Measurements from ENCODE around the gene PPM1H.
"Not testable (repeated sequence)": the region's sequence is repeated elsewhere in the genome, so short reads cannot be mapped to it uniquely, and the experiment has no call there.

Gene PPM1H

DNA sequence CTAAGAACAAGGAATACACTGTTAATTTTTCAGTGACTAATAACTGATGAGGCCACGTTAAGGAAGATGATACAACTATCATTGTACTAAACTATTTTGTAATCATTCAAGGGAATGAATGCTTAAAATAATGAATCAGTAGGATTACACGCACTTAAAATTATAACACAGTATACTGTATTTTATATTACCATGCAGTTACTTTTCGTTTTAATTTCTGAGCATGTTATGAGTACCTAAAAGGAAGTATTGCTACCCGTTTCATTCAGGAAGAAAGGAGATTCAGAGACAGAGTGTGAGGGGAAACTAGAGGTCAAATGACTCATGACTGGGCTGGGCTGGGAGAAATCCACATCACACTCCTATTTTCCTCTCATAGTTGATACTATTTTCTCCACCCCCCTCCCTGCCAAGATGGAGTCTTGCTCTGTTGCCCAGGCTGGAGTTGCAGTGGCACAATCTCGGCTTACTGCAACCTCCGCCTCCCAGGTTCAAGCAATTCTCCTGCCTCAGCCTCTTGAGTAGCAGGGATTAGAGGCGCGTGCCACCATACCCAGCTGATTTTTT is 202.0 kb downstream of the PPM1H start:
- no peak for DNase-seq (ENCODE audit: low read depth)

DNA sequence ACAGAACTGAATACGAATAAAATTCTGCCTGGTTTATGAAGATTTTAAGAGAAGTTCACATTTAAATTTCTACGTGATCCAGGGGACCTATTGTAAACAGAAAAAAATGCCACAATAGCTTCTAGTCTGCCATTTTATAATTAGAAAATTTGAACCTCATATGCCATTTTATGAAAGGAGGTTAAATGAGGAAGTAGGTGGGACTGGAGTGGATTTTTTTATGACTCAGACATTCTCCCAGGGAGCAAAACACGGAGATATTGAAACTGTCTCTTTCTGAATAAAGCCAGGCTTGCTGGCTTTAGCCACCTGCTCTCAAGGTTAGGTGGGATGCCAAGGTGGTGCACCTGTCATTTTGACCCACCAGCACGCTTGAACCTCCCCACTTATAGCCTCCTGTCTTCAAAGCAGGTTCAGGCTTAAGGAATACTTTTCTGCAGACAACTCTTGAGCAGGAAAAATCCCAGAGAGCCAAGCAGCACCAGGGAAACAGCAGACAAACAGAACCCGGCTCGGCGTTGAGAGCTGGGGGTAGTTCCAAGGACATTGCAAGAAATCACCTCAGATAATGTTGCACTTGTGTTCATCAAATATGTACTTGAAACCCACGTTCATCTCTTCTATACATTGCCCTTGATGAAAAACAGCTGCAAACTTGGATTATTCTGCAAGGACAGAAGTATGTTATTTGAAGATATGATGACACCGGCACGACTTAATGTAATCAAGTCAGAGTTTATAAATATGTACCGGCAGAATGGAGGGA is 203.7 kb downstream of the PPM1H start:
- no peak for DNase-seq (ENCODE audit: low read depth)

DNA sequence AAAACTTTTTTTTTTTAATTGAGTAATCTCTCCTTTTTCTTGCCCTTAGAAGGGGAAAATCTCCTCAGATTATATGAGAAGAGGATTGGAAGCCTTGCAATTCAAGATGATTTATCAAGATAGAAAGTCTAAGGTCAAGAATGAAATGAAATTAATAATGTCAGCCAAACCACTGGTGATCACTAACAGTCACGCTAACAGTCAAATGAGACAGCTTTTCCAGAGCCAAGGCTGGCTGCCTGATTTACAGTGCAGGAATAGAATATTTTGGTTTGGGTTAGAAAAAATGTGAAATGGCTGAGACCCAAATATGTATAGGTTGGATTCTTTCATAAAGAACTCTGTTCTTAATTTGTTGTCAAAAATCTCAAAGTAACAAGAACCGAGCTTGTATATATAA is 204.3 kb downstream of the PPM1H start:
- DNase-seq (ENCODE audit: low read depth): no peak

DNA sequence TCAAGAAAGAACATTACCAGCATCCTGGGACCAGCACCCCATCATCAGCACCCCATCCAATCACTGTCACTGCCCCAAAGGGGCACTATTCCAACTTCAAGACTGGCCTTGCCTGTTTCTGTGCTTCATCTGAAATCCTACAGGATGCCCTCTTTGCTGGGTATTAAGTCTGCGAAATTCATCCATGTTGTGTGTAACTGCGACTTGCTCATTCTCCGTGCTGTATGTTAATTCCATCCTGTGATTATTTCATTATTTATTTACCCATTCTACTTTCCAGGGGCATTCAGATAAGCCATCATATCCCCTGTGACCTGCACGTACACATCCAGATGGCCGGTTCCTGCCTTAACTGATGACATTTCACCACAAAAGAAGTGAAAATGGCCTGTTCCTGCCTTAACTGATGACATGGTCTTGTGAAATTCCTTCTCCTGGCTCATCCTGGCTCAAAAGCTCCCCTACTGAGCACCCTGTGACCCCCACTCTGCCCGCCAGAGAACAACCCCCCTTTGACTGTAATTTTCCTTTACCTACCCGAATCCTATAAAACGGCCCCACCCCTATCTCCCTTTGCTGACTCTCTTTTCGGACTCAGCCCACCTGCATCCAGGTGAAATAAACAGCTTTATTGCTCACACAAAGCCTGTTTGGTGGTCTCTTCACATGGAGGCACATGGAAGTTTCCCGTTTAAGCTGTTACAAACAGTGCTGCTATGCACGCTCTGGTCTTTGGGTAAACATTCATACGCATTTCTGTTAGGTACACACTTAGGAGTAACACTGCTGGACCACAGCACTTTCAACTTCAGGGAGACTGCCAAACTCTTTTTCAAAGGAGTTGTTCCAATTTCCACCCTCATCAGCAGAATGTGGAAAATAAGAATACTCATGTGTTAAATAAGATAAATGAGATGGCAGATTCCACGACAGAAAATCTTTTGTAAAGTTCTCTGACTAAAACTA is 205.1 kb downstream of the PPM1H start:
- DNase-seq (ENCODE audit: low read depth): not testable (repeated sequence)

- no peak for DNase-seq (ENCODE audit: low read depth)
Measured at GRCh38 chr12:62728741-62729140, 206.2 kb downstream of the PPM1H start.

DNA sequence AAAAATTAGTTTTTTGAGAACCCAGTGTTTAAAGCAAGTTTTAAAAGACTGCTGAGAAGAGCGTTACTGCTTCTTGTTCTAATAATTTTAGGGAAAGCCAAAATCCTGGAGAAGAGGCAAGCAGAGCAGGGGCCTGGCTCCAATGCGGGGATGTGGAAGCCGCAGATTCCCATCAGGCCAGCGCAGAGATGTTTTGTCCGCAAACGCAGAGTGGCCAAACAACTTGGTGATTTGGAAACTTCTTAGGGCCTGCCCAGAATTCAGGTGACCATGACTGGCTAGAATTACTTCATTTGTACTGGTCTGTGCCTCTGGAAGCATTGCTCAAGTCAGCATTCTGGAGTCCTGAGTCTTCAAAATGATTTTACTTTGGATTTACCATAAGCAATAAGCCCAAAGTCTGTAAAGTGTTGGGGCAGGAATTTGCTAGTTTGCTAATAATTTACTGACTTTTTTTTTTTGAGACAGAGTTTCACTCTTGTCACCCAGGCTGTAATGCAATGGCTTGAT is 208.4 kb downstream of the PPM1H start:
- DNase-seq (ENCODE audit: low read depth): no peak

DNA sequence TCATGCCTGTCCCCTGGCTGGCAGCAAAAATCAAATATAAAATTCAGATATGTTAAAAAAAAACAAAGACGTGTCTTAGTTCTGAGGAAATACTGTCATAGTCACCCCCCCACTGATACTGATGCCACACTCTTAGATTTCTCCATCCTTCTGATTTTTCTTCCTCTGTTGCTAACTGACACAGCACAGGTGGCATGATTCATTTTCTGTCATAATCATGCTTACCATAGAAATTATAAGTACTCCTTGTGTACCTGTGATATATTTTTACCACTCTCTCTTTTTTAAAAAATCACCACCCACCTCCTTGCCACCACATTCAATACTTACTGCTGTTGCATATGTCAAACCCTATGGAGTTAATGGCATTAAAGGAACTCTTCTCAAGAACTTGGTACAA is 209.2 kb downstream of the PPM1H start:
- DNase-seq (ENCODE audit: low read depth): no peak

- DNase-seq (ENCODE audit: low read depth): no peak
Measured at GRCh38 chr12:62724947-62725451, 210.0 kb downstream of the PPM1H start.

- DNase-seq (ENCODE audit: low read depth): no peak
Measured at GRCh38 chr12:62724285-62724684, 210.7 kb downstream of the PPM1H start.

DNA sequence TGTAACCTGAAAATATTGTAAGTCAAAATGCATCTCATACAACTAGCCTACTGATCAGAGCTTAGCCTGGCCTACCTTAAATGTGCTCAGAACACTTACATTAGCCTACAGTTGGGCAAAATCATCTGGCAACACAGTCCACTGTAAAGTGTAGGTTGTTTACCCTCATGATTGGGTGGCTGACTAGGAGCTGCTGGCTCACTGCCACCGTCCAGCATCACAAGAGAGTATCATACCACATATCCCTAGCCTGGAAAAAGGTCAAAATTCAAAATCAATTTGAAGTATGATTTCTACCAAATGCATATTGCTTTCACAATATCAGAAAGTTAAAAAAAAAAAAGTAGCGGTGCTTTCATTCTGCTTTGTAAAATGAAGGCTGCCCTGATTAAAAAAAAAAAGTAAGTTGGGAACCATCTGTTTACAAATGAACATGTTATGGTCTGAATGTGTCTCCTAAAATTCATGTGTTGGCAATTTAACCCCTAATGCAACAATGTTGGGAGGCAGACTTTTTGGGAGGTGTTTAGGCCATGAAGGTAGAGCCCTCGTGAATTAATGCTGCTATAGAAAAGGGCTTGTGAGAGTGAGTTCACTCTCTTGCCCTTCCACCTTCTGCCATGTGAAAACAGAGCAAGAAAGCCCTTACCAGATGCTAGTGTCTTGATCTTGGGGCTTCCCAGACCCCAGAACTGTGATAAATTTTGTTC is 211.8 kb downstream of the PPM1H start:
- DNase-seq (ENCODE audit: low read depth): no peak

- no peak for DNase-seq (ENCODE audit: low read depth)
Measured at GRCh38 chr12:62720661-62721330, 214.2 kb downstream of the PPM1H start.

GRCh38 chr12:62720025-62720424 is 214.9 kb downstream of the PPM1H start:
- DNase-seq (ENCODE audit: low read depth): no peak

GRCh38 chr12:62718762-62719426 is 216.1 kb downstream of the PPM1H start:
- no peak for DNase-seq (ENCODE audit: low read depth)

DNA sequence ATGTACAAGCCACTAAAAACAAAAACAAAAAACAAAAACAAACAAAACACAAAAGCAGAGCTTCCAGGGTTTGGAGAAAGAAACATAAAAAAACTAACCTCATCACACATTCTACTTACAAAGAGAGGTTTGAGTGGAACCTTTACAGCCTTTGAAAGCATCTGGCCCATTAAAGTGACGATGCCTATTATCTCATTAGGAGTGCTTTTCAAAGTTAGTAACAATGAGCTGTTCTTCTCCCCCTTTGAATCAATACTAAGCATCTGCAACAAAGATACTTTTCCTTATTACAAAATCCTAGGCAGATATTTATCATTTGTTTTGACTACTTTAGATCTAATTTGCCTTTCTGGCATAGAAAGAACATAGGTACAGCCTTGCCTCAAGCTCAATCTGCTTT is 217.3 kb downstream of the PPM1H start:
- DNase-seq (ENCODE audit: low read depth): no peak

- DNase-seq (ENCODE audit: low read depth): no peak
Measured at GRCh38 chr12:62716866-62717525, 218.0 kb downstream of the PPM1H start.

- no peak for DNase-seq (ENCODE audit: low read depth)
Measured at GRCh38 chr12:62716037-62716436, 218.9 kb downstream of the PPM1H start.

- DNase-seq (ENCODE audit: low read depth): no peak
Measured at GRCh38 chr12:62714774-62715721, 219.9 kb downstream of the PPM1H start.

DNA sequence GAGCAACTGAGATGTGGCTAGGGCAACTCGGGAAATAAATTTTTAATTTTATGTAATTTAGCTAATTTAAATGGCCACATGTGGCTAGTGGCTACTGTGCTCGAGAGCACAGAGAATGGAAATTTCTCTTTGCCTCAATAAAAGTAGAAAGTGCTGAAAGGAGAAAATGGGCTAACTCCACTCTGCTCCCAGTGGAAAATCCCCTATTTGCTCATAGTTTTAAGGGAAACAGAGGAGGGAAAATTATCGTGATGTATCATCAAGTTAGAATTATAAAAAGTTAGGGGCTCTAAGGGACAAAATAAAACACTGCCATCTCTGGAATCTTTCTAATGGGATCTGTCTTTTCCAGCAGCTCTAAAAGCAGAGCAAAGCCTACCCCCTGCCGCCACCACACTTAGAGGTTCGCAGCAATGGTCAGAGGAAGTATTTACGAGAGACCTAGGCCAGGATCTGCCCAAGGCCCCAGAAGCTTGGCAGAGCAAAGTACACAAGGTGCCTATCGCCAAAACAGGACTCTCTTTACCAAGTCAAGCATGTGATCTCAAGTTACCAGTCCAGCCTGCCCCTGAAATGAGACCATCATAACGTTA is 220.7 kb downstream of the PPM1H start:
- DNase-seq (ENCODE audit: low read depth): no peak

Data from activated T-cell treated with anti-CD3 and anti-CD28 coated beads for 1 hour (primary cell).